IMR-90 (cell line): ENCODE measurements around the gene ASPG. TPM values are rescaled to one million over a fixed set of nuclear protein-coding genes. Genes with fewer than 3 reads are reported as not detected.

Experiments
- ATAC-seq: fragments of 200-7000 bp; cut with Tn5 transposase; 2 replicates; pipeline ENCODE4 v1.9.1; 2020; ENCODE audit warnings: low read depth, mild to moderate bottlenecking, moderate library complexity
- BruUV-seq: library from RNA; stranded (reverse); fragments of 400-500 nt; replicated peaks from 2 replicates; lab custom pipeline; 2021; lab: Mats Ljungman, UMichigan
- CTCF ChIA-PET: fragments of 300-600 bp; formaldehyde crosslinking; extraction: SDS; loops from one replicate; lab custom pipeline; 2021; ENCODE audit warnings: antibody characterized with exemption; lab: Yijun Ruan, JAX
- POLR2A ChIA-PET: fragments of 300-600 bp; sonication (Branson Sonifier 250); formaldehyde crosslinking; loops from one replicate; lab custom pipeline; 2022; ENCODE audit warnings: antibody characterized with exemption; ENCODE audit not compliant: unreplicated experiment; lab: Charles Lee
- DNase-seq: peaks from one replicate; pipeline ENCODE4 v3.0.0; 2013
- H2AFZ ChIP-seq: replicated peaks from 2 replicates; pipeline ENCODE3; 2013; ENCODE audit warnings: low read length, mild to moderate bottlenecking; ENCODE audit not compliant: poor library complexity
- H2AK5ac ChIP-seq: 2 replicates; pipeline ENCODE4 v1.6.1; 2013; ENCODE audit warnings: low read depth, low read length, inconsistent platforms
- H2AK9ac ChIP-seq: replicated peaks from 2 replicates; pipeline ENCODE3; 2013; ENCODE audit warnings: mild to moderate bottlenecking, low read depth, low read length, moderate library complexity; ENCODE audit not compliant: poor library complexity
- H2BK120ac ChIP-seq: 2 replicates; pipeline ENCODE4 v1.6.1; 2013; ENCODE audit warnings: low read depth, low read length, inconsistent platforms
- H2BK15ac ChIP-seq: 3 replicates; pipeline ENCODE4 v1.6.1; 2013; ENCODE audit warnings: low read depth, low read length, inconsistent platforms
- H2BK20ac ChIP-seq: 2 replicates; pipeline ENCODE4 v1.6.1; 2013; ENCODE audit warnings: low read depth, mild to moderate bottlenecking, inconsistent platforms, low read length, moderate library complexity
- H2BK5ac ChIP-seq: 2 replicates; pipeline ENCODE4 v1.6.1; 2013; ENCODE audit warnings: mild to moderate bottlenecking, low read depth, low read length, inconsistent platforms; ENCODE audit not compliant: poor library complexity, severe bottlenecking
- H3K14ac ChIP-seq: replicated peaks from 2 replicates; pipeline ENCODE4 v1.6.1; 2013; ENCODE audit warnings: low read depth, low read length, inconsistent platforms
- H3K18ac ChIP-seq: 2 replicates; pipeline ENCODE4 v1.6.1; 2013; ENCODE audit warnings: low read depth, low read length, control low read depth
- H3K23ac ChIP-seq: 2 replicates; pipeline ENCODE4 v1.6.1; 2013; ENCODE audit warnings: low read depth, low read length, inconsistent platforms
- H3K27ac ChIP-seq: 2 replicates; pipeline ENCODE4 v1.5.1; 2013; ENCODE audit warnings: mild to moderate bottlenecking, control low read depth, low read length; ENCODE audit not compliant: insufficient read depth
- H3K27me3 ChIP-seq: 2 replicates; pipeline ENCODE4 v1.6.1; 2013; ENCODE audit warnings: low read length; ENCODE audit not compliant: control insufficient read depth, insufficient read depth
- H3K36me3 ChIP-seq: 2 replicates; pipeline ENCODE4 v1.6.1; 2013; ENCODE audit warnings: low read length, mixed read lengths; ENCODE audit not compliant: control insufficient read depth, insufficient read depth
- H3K4ac ChIP-seq: 2 replicates; pipeline ENCODE4 v1.6.1; 2013; ENCODE audit warnings: low read depth, low read length, inconsistent platforms
- H3K4me1 ChIP-seq: 2 replicates; pipeline ENCODE4 v1.6.1; 2013; ENCODE audit warnings: low read length, mixed read lengths; ENCODE audit not compliant: control insufficient read depth, insufficient read depth
- H3K4me2 ChIP-seq: 2 replicates; pipeline ENCODE4 v1.6.1; 2013; ENCODE audit warnings: low read depth, mild to moderate bottlenecking, control low read depth, low read length, moderate library complexity
- H3K4me3 ChIP-seq: 2 replicates; pipeline ENCODE4 v1.5.1; 2013; ENCODE audit warnings: low read depth, mild to moderate bottlenecking, control low read depth, low read length, moderate library complexity; ENCODE audit not compliant: insufficient read depth
- H3K56ac ChIP-seq: 2 replicates; pipeline ENCODE4 v1.6.1; 2013; ENCODE audit warnings: low read length, inconsistent platforms; ENCODE audit not compliant: insufficient read depth; ENCODE audit errors: extremely low read depth
- H3K79me1 ChIP-seq, 2 experiments: 2 replicates each; pipeline ENCODE4 v1.6.1; 2013; ENCODE audit warnings: low read length in 2 of 2, inconsistent platforms in 1 of 2, low read depth in 1 of 2
- H3K9ac ChIP-seq: 2 replicates; pipeline ENCODE4 v1.6.1; 2013; ENCODE audit warnings: low read depth, low read length, control low read depth
- H3K9me1 ChIP-seq: 2 replicates; pipeline ENCODE4 v1.6.1; 2013; ENCODE audit warnings: low read length, inconsistent platforms; ENCODE audit not compliant: insufficient read depth
- H3K9me3 ChIP-seq: 2 replicates; pipeline ENCODE4 v1.6.1; 2013; ENCODE audit warnings: low read length; ENCODE audit not compliant: control insufficient read depth, insufficient read depth
- H4K20me1 ChIP-seq: 2 replicates; pipeline ENCODE4 v1.6.1; 2013; ENCODE audit warnings: low read length, inconsistent platforms; ENCODE audit not compliant: insufficient read depth
- H4K5ac ChIP-seq: 2 replicates; pipeline ENCODE4 v1.6.1; 2013; ENCODE audit warnings: mild to moderate bottlenecking, low read depth, low read length, control low read depth
- H4K8ac ChIP-seq, 2 experiments: 2 replicates each; pipeline ENCODE4 v1.6.1; 2013; ENCODE audit warnings: low read depth in 2 of 2, low read length in 2 of 2, control low read depth in 1 of 2, inconsistent platforms in 1 of 2
- H4K91ac ChIP-seq: 2 replicates; pipeline ENCODE4 v1.6.1; 2013; ENCODE audit warnings: low read depth, low read length, inconsistent platforms; ENCODE audit not compliant: insufficient read depth
- CHD1 ChIP-seq: IDR thresholded peaks from 2 replicates; pipeline ENCODE4 v1.6.1; 2012; ENCODE audit warnings: low read depth, low read length, improper control_type of control experiment
- WGBS, 2 experiments: methylation state at CpG; one replicate each; pipeline versions ENCODE4 v1.1.5 to v1.1.7; 2013; ENCODE audit warnings: missing lambda C conversion rate in 2 of 2; ENCODE audit not compliant: insufficient read length in 1 of 2; ENCODE audit errors: extremely low coverage in 2 of 2; 5-methylcytosine and 5-hydroxymethylcytosine counted together
- dilution Hi-C: fragments of 300-500 bp; cut with HindIII; formaldehyde crosslinking; loops from one replicate; pipeline ENCODE4 v1.14.3; 2018; ENCODE audit warnings: low sequenced_read_pairs; ENCODE audit not compliant: unreplicated experiment
- in situ Hi-C: fragments of 300-500 bp; cut with MboI; formaldehyde crosslinking; loops from 3 replicates; pipeline ENCODE4 v1.14.3; 2019; ENCODE audit warnings: low sequenced_read_pairs, inconsistent platforms, mixed read lengths
- intact Hi-C: fragments of 100-400 bp; cut with micrococcal nuclease; formaldehyde crosslinking; loops from 2 replicates; pipeline ENCODE4 v1.10.0; 2022
- polyA plus RNA-seq, 3 experiments: library from polyadenylated mRNA; depleted of rRNA; stranded (reverse); fragments of >200 nt; gene quantifications; 2 replicates each; pipeline ENCODE4 v1.2.3, GENCODE V29; 2012; ENCODE audit warnings: low replicate concordance in 1 of 3
- total RNA-seq: library from RNA; depleted of rRNA; stranded (reverse); fragments of >200 nt; gene quantifications from 2 replicates; pipeline ENCODE4 v1.2.3, GENCODE V29; 2012

The ASPG gene
- total and polyA plus RNA-seq, 2 of the 4 experiments (the other 2 are of a cell fraction): not detected

- Histone ChIP-seq H3K9me1 (no peaks in the 10 kb centered on the region), H3K23ac (no peak overlapping the region), H2BK120ac (no peak overlapping the region), H4K20me1 (no peaks in the 10 kb centered on the region), H2BK20ac (no peak overlapping the region), H3K27me3 (peaks cover 2% of the 10 kb centered on the region; the same call in 1 of the 2 replicates), H3K4me2 (no peak overlapping the region), H2AK9ac (no peak overlapping the region), H3K14ac (no peak overlapping the region), H3K56ac (no peak overlapping the region), H3K9me3 (no peaks in the 10 kb centered on the region), H2AFZ (no peak overlapping the region), H2BK5ac (no peak overlapping the region), H3K4me3 (no peak overlapping the region), H3K27ac (no peak overlapping the region), H3K4ac (no peak overlapping the region), H2AK5ac (no peak overlapping the region), H3K9ac (no peak overlapping the region), H3K4me1 (no peaks in the 10 kb centered on the region), H3K36me3 (no peaks in the 10 kb centered on the region), H3K79me1 (no peaks in the 10 kb centered on the region), H3K18ac (no peak overlapping the region), H4K5ac (no peak overlapping the region), H4K91ac (no peak overlapping the region), H2BK15ac (no peak overlapping the region), H4K8ac (no peak overlapping the region)
- DNase-seq (no peak), ATAC-seq (no peak)
- BruUV-seq: no TSS peak
- in situ Hi-C loops (no loop called here), intact Hi-C loops (no loop called here), dilution Hi-C loops (no loop called here)
- CTCF ChIA-PET: no interaction called here
- TF ChIP-seq CHD1: no peak
- 58% methylated on average over 2 of the region's 5 CpGs; no CpG with 5 or more reads in 1 of the 2 experiments for WGBS, 2 experiments
- POLR2A ChIA-PET: no interaction called here
Observed at GRCh38 chr14:104039214-104039613, 46.3 kb upstream of the ASPG start.
